Coronary artery (tissue), 2 donors: ENCODE results near the gene FKBP14.
"Not testable (repeated sequence)": the region's sequence is repeated elsewhere in the genome, so short reads cannot be mapped to it uniquely, and the experiment has no call there.

Experiments used
- DNase-seq: peaks from one replicate; pipeline ENCODE4 v3.0.0-alpha.2; 2017; ENCODE audit warnings: low spot score
- H3K27ac ChIP-seq, 2 donors: fragments of 200-600 bp; sonication (generic); one replicate each; pipeline ENCODE4 v1.5.1; 2016 to 2019
- H3K4me3 ChIP-seq: fragments of 200-600 bp; sonication (generic); 2 replicates; pipeline ENCODE4 v1.5.1; 2016; ENCODE audit warnings: mild to moderate bottlenecking, moderate library complexity
- TF ChIP-seq, protein P1 (sequence below): fragments of 200-600 bp; sonication (generic); IDR thresholded peaks from one replicate; pipeline ENCODE4 v1.5.1; 2019; ENCODE audit warnings: antibody characterized with exemption

FKBP14 gene

DNA sequence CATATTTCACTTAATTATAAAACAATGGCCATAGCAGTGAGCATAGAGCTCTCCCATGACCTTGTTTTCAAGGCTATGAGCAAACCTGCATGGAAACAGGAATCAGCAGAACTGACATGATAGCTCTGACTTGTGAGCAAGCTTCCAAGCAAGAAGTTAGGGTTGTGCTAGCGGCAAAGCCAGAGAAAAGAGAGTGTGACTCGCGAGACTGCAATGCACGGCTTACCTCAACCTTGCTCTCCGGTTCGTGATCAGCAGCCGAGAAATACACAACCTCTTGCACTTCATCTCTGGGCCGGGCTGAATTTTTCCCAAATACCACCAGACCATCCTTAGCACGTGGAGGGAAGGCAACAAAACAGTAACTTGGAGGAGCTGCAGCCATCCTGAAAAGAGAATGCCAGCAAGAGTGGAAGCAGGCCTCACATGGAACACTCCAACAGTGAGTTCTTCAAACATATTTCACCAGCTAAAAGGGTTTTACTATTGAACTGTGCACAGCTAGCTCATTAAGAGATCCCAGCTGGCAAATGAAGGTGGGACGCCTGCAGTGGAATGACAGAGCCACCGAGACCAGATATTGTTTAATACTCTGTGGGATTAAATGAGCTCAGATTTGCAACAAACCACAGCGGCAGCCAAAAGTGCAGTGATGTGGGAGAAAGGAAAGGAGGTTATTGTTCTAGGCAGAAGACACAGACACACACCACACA lies 57.7 kb downstream of the FKBP14 start:
- no peak overlapping the region for H3K27ac ChIP-seq
- no peak overlapping the region for H3K4me3 ChIP-seq
- DNase-seq = no peak
- TF ChIP-seq, protein P1, sequence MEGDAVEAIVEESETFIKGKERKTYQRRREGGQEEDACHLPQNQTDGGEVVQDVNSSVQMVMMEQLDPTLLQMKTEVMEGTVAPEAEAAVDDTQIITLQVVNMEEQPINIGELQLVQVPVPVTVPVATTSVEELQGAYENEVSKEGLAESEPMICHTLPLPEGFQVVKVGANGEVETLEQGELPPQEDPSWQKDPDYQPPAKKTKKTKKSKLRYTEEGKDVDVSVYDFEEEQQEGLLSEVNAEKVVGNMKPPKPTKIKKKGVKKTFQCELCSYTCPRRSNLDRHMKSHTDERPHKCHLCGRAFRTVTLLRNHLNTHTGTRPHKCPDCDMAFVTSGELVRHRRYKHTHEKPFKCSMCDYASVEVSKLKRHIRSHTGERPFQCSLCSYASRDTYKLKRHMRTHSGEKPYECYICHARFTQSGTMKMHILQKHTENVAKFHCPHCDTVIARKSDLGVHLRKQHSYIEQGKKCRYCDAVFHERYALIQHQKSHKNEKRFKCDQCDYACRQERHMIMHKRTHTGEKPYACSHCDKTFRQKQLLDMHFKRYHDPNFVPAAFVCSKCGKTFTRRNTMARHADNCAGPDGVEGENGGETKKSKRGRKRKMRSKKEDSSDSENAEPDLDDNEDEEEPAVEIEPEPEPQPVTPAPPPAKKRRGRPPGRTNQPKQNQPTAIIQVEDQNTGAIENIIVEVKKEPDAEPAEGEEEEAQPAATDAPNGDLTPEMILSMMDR = no peak

DNA sequence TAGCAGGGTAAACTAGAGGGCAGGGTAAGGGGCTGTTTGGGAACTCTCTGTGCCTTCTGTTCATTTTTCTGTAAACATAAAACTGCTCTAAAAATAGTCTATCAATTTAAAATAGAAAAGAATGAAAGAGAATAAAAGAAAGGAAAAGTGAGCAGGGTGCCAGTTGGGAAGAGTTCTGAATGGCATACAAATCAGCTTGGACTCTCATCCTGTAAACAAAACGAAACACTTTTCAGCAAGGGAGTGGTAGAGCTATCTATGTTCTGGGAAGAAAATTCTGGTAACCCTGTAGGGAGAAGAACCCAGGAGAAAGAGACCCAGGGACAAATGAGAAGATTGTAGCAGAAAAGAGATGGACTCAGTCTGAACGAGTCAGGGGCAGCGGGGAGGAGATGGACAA lies 61.5 kb downstream of the FKBP14 start:
- no peak for DNase-seq
- TF ChIP-seq, protein P1 = no peak
- Histone ChIP-seq H3K4me3 (no peak overlapping the region), H3K27ac (no peak overlapping the region)

DNA sequence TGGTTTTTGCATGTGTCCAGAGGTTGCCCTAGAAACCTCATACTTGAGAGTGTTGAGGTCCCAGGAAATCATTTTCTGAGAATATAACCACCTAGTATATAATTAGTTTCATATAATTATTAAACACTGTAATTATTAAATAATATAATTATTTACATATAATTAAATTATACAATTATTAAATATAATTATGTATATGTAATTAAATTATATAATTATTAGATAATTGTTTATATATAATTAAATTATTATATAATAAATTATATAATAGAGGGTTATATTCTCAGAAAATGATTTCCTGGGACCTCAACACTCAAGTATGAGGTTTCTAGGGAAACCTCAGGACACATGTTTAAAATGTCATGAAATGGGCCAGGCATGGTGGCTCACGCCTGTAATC lies 64.5 kb downstream of the FKBP14 start:
- TF ChIP-seq, protein P1 = no peak
- no peak overlapping the region for H3K4me3 ChIP-seq
- no peak overlapping the region for H3K27ac ChIP-seq
- no peak for DNase-seq

DNA sequence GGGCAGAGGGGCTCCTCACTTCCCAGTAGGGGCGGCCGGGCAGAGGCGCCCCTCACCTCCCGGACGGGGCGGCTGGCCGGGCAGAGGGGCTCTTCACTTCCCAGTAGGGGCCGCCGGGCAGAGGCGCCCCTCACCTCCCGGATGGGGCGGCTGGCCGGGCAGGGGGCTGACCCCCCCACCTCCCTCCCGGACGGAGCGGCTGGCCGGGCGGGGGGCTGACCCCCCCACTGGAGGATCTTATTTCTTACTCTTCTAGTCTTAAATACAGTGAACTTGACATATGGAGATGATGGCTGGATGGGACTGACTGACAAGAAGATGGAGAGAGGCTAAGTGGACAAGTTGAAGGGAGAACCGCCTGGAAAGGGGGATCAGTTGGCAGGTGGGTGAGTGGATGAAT lies 64.9 kb downstream of the FKBP14 start:
- not testable (repeated sequence) for DNase-seq, H3K27ac ChIP-seq, H3K4me3 ChIP-seq
